Head of caudate nucleus (tissue), 42 donors: ENCODE data around the gene PTPN7.
"Not testable (repeated sequence)": the region's sequence is repeated elsewhere in the genome, so short reads cannot be mapped to it uniquely, and the experiment has no call there.

ENCODE experiments used
- DNase-seq, 42 donors: peaks; one replicate each; pipeline versions ENCODE4 v3.0.0 to v3.0.0-alpha.2; 2020 to 2021; ENCODE audit warnings: mixed read lengths in 7 of 42
- intact Hi-C: fragments of 100-400 bp; cut with DNase I; formaldehyde crosslinking; loops from one replicate; pipeline ENCODE4 v1.15.0; 2022

PTPN7 gene

DNA sequence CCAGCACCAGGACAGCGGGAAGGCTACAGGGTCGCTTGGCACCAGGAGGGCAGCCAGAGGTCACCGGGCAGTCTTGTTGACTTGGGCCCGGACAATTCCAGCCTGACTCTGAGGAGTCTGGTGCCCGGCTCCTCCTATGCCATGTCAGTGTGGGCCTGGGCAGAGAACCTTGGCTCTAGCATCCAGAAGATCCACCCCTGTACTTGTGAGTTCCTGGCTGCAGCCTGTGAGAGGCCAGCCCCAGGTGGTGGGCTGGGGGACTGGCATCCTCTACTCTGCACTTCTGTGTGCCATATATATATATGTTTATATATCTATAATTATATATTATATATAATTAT lies 11.6 kb upstream of the PTPN7 start:
- intact Hi-C loops: no loop called here
- no peak for DNase-seq

- no peak for DNase-seq
- intact Hi-C loops: no loop called here
These were observed 11.1 kb upstream of the PTPN7 start for GRCh38 chr1:202171292-202172014.

- no peak for DNase-seq
- intact Hi-C loops: no loop called here
These were observed 10.3 kb upstream of the PTPN7 start for GRCh38 chr1:202170726-202171125.

DNA sequence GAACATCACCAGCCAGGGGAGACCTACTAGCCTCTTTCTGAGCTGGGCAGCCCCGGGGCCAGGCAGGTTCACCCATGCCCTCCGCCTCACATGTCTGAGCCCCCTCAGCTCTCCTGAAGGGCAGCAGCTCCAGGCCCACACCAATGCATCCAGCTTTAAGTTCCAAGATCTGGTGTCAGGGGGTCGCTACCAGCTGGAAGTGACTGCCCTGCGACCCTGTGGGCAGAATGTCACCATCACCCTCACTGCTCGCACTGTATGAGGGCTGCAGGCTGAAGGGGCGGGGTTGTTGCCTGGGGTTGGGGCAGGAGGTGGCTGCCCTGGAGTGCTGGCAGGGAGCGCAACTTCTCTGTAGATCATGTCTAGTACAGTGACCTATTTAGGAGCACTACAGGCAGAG lies 8.5 kb upstream of the PTPN7 start:
- intact Hi-C loops: no loop called here
- DNase-seq: no peak

GRCh38 chr1:202167708-202168415 lies 7.5 kb upstream of the PTPN7 start:
- no peak for DNase-seq
- intact Hi-C loops: no loop called here

GRCh38 chr1:202167054-202167453 lies 6.7 kb upstream of the PTPN7 start:
- DNase-seq, intact Hi-C loops: not testable (repeated sequence)

DNA sequence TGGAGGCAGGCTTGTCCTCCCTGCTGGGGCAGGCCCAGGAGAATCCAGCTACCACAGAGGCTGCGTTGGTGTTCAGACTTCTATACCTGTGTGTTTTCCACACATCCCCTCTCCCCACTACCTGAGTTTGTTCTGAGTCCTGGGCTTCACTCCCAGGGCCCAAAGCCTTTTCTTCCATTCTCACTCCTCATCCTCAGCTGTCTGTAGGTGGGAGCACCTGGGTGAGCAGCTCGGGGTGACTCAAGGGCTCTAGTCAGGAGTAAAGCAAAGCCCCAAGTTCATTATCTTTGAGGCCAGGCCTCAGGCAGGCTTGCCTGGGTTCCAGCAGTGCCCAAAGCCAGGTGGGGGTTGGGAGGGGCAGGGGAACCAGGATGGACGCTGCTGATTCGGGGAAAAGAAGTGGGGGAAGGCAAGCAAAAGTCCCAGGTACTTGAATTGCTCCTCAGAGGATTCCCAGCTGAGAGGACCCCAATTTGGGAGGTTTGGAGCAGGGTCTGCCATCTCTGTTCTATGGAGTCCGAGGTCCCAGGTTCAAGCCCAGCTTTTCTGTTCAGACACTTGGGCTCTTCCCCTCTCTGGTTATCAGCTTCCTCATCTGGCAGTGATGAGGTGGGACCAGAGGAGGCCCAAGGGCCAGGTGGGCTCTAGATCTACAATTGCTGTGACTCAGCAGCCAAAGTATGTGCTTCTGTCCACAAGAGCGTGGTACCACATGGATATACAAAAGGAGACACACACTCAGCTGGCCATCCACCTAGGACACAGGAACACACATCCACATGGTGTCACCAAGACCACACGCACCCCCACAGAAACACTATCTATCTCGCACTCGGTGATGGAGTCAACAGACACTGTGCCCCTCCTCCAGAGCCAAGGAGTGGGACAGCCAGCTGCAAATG lies 5.8 kb upstream of the PTPN7 start:
- intact Hi-C loops: no loop called here
- peak in 2 of 42 donors; percentile 20 to 40 for DNase-seq

GRCh38 chr1:202165267-202165941 lies 5.0 kb upstream of the PTPN7 start:
- intact Hi-C loops: no loop called here
- DNase-seq: peak; percentile 32 to 86 (median 70)

DNA sequence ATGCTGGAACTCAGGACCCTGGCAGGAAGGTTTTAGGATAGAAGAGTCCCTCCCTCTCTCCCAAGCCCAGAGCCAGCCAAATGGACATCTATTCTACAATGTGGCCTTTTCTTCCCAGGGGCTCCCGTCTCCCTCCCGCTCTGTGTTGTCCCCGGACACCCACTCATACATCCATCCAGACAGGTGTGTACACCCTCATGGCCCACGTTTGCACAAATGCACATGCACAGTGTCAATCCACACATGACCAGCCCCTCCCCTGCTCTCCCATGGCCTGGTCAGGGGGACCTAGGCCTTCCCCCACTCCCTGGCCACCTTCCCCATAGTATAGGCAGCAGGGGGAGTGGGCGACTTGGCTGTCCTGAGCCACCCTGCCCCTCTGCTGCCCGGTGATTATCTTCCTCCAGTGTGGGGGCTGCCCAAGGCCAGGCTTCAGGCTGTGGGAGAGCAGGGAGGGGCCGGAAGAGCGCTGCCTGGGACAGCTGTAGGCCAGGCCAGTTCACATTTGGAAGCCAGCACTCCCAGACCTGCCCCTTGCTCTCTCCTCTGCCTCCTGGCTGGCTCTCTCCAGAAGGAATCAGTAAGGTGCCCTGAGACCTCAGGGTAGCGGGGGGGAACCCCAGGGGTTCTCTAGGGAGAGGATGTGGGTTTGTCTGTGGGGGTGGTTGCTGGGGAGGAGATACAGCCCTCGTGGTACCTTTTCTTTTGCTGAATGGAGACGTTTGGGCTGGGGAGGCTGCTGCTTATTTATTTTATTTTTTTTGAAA lies 4.1 kb upstream of the PTPN7 start:
- intact Hi-C loops: no loop called here
- no peak for DNase-seq

DNA sequence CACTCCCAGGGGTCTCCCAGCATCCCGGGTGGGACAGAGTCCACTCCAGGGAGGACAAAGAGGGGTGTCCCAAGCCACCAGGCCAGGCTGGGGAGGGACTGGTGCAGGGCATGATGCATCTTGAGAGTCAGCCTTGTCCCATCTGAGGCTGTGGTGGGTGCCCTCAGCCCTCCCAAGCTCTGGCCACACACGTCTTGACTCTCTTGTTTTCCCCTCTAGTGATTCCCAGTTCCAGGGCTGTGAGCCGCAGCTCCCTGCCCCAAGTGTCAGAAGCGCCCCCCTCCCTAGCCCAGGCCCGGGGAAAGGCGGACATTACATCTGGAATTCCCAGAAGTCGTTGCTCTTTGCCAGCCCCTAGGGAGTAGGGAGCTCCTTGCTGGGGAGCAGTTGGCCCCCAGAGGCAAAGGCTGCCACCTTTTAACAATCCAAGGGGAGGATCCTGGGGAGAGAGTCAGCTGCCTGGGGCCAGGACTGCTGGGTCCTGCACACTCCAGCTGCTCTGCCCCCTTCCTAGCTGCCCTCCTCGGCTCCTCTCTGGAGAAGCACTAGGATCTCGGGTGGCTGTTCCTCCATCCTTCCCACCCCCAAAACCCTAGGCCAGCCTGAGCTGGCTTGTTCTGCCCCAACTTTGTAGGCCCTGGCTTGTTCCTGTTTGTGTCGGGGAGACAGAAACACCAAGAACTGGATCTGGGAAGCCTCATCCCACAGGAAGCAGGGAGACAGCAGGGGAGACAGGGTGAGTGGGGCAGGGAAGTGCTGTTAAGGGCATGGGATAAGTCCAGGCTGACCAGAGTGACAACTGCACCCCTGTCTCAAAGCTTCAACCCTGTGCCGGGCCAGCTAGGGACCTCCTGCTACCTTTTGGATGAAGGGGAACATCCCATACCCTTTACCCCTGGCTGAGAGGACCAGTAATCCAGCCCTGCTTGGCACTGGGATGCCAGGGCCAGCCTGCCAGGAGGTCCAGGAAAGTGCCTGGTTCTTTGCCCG lies 3.2 kb upstream of the PTPN7 start:
- no peak for DNase-seq

GRCh38 chr1:202162418-202163280 lies 2.2 kb upstream of the PTPN7 start:
- intact Hi-C loops: no loop called here
- peak in 10 of 42 donors; percentile 26 to 69 (median 52) for DNase-seq

More for the DNA sequence above, 3.2 kb upstream of the PTPN7 start:
- intact Hi-C loops: no loop called here

- intact Hi-C loops: no loop called here
- DNase-seq: no peak
These were observed 1.6 kb upstream of the PTPN7 start for GRCh38 chr1:202162047-202162417.

DNA sequence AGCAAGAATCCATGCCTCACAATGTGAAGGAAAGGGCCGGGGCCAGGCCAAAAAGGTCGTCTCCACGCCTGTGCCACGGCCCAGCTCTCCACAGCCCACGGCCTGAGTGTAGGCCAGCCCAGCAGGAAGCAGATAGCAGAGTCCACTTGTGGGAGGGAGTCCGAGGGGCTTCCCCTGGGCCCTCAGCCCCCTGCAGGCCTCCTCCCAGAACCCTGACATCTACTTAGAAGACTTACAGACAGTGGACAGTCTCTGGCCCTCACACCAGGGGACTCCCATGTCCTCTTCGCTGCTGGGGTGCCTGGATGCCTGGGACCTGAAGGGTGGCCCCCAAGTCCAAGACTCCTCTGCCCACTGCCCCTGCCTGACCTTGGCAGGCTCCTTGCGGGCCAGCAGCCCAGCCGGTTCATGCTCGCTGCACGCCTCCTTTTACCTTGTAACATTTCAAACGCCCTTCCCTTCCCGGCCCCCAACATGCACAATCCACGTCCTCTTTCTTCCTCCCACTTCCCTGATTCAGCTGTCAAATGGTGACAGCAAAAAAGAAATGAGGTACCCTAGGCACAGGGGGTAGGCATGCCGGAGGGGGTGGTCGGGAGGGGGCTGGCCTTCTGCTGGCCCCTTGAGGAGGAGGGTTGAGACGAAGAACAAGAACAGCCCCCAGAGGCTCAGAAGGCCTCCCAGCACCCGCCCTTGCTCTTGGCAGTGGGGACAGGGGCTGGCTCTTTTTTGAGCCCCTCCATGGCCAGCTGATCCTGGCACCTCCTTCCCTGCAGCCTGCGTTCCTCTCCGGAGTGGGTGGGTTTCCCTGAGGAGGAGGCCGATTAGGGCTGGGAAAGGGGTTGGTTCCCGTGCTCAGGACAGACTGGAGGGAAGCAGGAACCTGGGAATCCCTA lies 997 bp upstream of the PTPN7 start:
- peak in 22 of 42 donors; percentile 21 to 77 (median 50) for DNase-seq
- intact Hi-C loops: no loop called here

- peak in 1 of 42 donors; percentile 48 for DNase-seq
- intact Hi-C loops: no loop called here
These were observed 649 bp downstream of the PTPN7 start for GRCh38 chr1:202159534-202160371.
